ENCODE results near the gene TIMM10B. TPM values are rescaled to one million over a fixed set of nuclear protein-coding genes. Genes with fewer than 3 reads are reported as not detected.

TIMM10B gene
- total and polyA plus RNA-seq, 2 of the 4 experiments (the other 2 are of a cell fraction) = 24.7 to 27.1 TPM

DNA sequence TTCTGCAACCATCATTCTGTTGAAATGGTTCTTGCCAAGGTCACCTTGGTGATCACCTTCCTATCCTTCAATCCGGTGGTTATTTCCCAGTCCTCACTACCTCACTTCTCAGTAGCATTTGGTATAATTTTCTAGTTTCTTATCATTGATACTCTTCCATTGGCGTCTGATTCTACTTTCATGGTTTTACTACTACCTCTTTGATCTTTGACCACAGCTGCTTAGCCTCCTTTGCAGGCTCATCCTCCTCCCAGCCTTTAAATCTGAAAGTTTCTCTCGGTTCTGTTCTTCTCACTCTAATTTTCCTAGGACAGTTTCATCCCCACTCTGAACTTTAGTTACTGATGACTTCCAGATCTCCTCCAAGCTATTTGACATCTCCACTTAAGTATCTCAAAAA is 5.0 kb downstream of the TIMM10B start:
- intact Hi-C loops (cut with micrococcal nuclease) (no loop called here), in situ Hi-C loops (cut with MboI; ENCODE audit: low sequenced_read_pairs) (no loop called here), dilution Hi-C loops (cut with HindIII; ENCODE audit: low sequenced_read_pairs, unreplicated experiment) (no loop called here)
- Histone ChIP-seq H3K4me3 (ENCODE audit: insufficient read depth, low read depth, low read length) (no peak overlapping the region), H2AK5ac (ENCODE audit: low read depth, low read length) (no peak overlapping the region), H2BK20ac (ENCODE audit: low read depth, low read length) (no peak overlapping the region), H3K14ac (replicated peaks; ENCODE audit: low read depth, low read length) (no peak overlapping the region), H3K56ac (ENCODE audit: extremely low read depth, insufficient read depth, low read length) (no peak overlapping the region), H2BK120ac (ENCODE audit: low read depth, low read length) (no peak overlapping the region), H4K8ac (ENCODE audit: low read depth in 2 of 2, low read length in 2 of 2) (no peak overlapping the region), H3K9ac (ENCODE audit: low read depth, low read length) (no peak overlapping the region), H3K9me3 (ENCODE audit: control insufficient read depth, insufficient read depth, low read length) (no peaks in the 10 kb centered on the region), H3K4me1 (ENCODE audit: control insufficient read depth, insufficient read depth, low read length) (peaks cover 4% of the 10 kb centered on the region), H4K5ac (ENCODE audit: low read depth, low read length) (no peak overlapping the region), H3K27ac (ENCODE audit: insufficient read depth, low read length) (no peak overlapping the region), H3K36me3 (ENCODE audit: control insufficient read depth, insufficient read depth, low read length) (peaks cover 10% of the 10 kb centered on the region), H3K9me1 (ENCODE audit: insufficient read depth, low read length) (no peaks in the 10 kb centered on the region), H3K4me2 (ENCODE audit: low read depth, low read length) (no peak overlapping the region), H3K23ac (ENCODE audit: low read depth, low read length) (no peak overlapping the region), H2AFZ (replicated peaks; ENCODE audit: low read length, poor library complexity) (no peak overlapping the region), H4K91ac (ENCODE audit: insufficient read depth, low read depth, low read length) (no peak overlapping the region), H2AK9ac (replicated peaks; ENCODE audit: low read depth, low read length, poor library complexity) (no peak overlapping the region), H3K4ac (ENCODE audit: low read depth, low read length) (no peak overlapping the region), H3K79me1 (ENCODE audit: low read depth in 1 of 2, low read length in 2 of 2) (peaks cover 30 to 40% of the 10 kb centered on the region in 2 experiments), H2BK5ac (ENCODE audit: low read depth, low read length, poor library complexity, severe bottlenecking) (no peak overlapping the region), H3K27me3 (ENCODE audit: control insufficient read depth, insufficient read depth, low read length) (no peaks in the 10 kb centered on the region), H3K18ac (ENCODE audit: low read depth, low read length) (no peak overlapping the region), H2BK15ac (ENCODE audit: low read depth, low read length) (no peak overlapping the region), H4K20me1 (ENCODE audit: insufficient read depth, low read length) (peaks cover 10% of the 10 kb centered on the region)
- POLR2A ChIA-PET (ENCODE audit: unreplicated experiment) = no interaction called here
- CTCF ChIA-PET = interaction anchor here (1.2 to 1.5 kb wide), 2 partner anchors 15 to 19 kb away, joined by 3 to 5 read pairs; no protein-coding TSS in a partner anchor
- TF ChIP-seq FOS (IDR thresholded peaks at IDR 0.05; ENCODE audit: low read depth, low read length) (no peak), RFX5 (IDR thresholded peaks at IDR 0.05; ENCODE audit: low read depth, low read length) (no peak), CEBPB (IDR thresholded peaks at IDR 0.05; ENCODE audit: low read depth, low read length) (no peak), CHD1 (IDR thresholded peaks at IDR 0.05; ENCODE audit: low read depth, low read length) (no peak), MXI1 (IDR thresholded peaks at IDR 0.05; ENCODE audit: borderline replicate concordance, low read depth, low read length) (no peak), SMC3 (IDR thresholded peaks at IDR 0.05; ENCODE audit: low read depth, low read length) (no peak), NFE2L2 (IDR thresholded peaks at IDR 0.05; ENCODE audit: low read depth, low read length) (no peak), MAZ (IDR thresholded peaks at IDR 0.05; ENCODE audit: borderline replicate concordance, low read depth, low read length) (no peak), MAFK (IDR thresholded peaks at IDR 0.05; ENCODE audit: low read depth, low read length) (no peak)
- TF ChIP-seq, protein P1, sequence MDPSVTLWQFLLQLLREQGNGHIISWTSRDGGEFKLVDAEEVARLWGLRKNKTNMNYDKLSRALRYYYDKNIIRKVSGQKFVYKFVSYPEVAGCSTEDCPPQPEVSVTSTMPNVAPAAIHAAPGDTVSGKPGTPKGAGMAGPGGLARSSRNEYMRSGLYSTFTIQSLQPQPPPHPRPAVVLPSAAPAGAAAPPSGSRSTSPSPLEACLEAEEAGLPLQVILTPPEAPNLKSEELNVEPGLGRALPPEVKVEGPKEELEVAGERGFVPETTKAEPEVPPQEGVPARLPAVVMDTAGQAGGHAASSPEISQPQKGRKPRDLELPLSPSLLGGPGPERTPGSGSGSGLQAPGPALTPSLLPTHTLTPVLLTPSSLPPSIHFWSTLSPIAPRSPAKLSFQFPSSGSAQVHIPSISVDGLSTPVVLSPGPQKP (IDR thresholded peaks at IDR 0.05; ENCODE audit: borderline replicate concordance, low read depth, low read length) = no peak
- TF ChIP-seq, protein P2, sequence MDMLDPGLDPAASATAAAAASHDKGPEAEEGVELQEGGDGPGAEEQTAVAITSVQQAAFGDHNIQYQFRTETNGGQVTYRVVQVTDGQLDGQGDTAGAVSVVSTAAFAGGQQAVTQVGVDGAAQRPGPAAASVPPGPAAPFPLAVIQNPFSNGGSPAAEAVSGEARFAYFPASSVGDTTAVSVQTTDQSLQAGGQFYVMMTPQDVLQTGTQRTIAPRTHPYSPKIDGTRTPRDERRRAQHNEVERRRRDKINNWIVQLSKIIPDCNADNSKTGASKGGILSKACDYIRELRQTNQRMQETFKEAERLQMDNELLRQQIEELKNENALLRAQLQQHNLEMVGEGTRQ (IDR thresholded peaks at IDR 0.05; ENCODE audit: low read depth, low read length) = no peak
- WGBS, 2 experiments (ENCODE audit: extremely low coverage in 2 of 2, insufficient read length in 1 of 2) = 83% methylated on average over 1 of the region's 3 CpGs; no CpG with 5 or more reads in 1 of the 2 experiments
- no TSS peak for BruUV-seq (replicated peaks)
- DNase-seq (no peak), ATAC-seq (ENCODE audit: low read depth) (no peak)

All from IMR-90 (cell line).